KMS-11 (cell line): ENCODE data around the gene DLG5.

Experiments used
- H2AFZ ChIP-seq: fragments of 200-600 bp; sonication (generic); 2 replicates; pipeline ENCODE4 v1.6.1; 2016; ENCODE audit warnings: antibody characterized with exemption, mixed run types, low read depth
- H3K27ac ChIP-seq: fragments of 200-600 bp; sonication (generic); 2 replicates; pipeline ENCODE4 v1.6.1; 2016; ENCODE audit warnings: mild to moderate bottlenecking, mixed run types
- H3K27me3 ChIP-seq: fragments of 200-600 bp; sonication (generic); 2 replicates; pipeline ENCODE4 v1.6.1; 2017; ENCODE audit warnings: mild to moderate bottlenecking, low read depth, mixed run types, moderate library complexity; ENCODE audit not compliant: insufficient read depth
- H3K36me3 ChIP-seq: fragments of 200-600 bp; sonication (generic); 2 replicates; pipeline ENCODE4 v1.6.1; 2017; ENCODE audit warnings: mild to moderate bottlenecking, mixed run types; ENCODE audit not compliant: insufficient read depth
- H3K4me1 ChIP-seq: fragments of 200-600 bp; sonication (generic); 2 replicates; pipeline ENCODE4 v1.6.1; 2016; ENCODE audit warnings: mild to moderate bottlenecking, low read depth, mixed run types; ENCODE audit not compliant: poor library complexity, severe bottlenecking
- H3K4me2 ChIP-seq: fragments of 200-600 bp; sonication (generic); 2 replicates; pipeline ENCODE4 v1.7.0; 2016; ENCODE audit warnings: mild to moderate bottlenecking, mixed run types
- H3K4me3 ChIP-seq: fragments of 200-600 bp; sonication (generic); IDR thresholded peaks from 2 replicates; pipeline ENCODE4 v1.6.1; 2017; ENCODE audit warnings: low read depth, low read length, mixed read lengths; ENCODE audit not compliant: insufficient read depth
- H3K79me2 ChIP-seq: fragments of 200-600 bp; sonication (generic); 2 replicates; pipeline ENCODE4 v1.6.1; 2016; ENCODE audit warnings: low read depth, mixed run types; ENCODE audit not compliant: insufficient read depth
- H3K9ac ChIP-seq: fragments of 200-600 bp; sonication (generic); 2 replicates; pipeline ENCODE4 v1.6.1; 2016; ENCODE audit warnings: mild to moderate bottlenecking, mixed run types
- H4K20me1 ChIP-seq: fragments of 200-600 bp; sonication (generic); 2 replicates; pipeline ENCODE4 v1.6.1; 2016; ENCODE audit warnings: mild to moderate bottlenecking, mixed run types; ENCODE audit not compliant: insufficient read depth
- CTCF ChIP-seq: fragments of 200-600 bp; sonication (generic); conservative IDR thresholded peaks from 2 replicates; pipeline ENCODE4 v1.6.1; 2017; ENCODE audit warnings: low read depth, mild to moderate bottlenecking, antibody characterized with exemption, low read length, moderate library complexity, mixed read lengths

The DLG5 gene

GRCh38 chr10:77850620-77851231 is 75.8 kb downstream of the DLG5 start:
- Histone ChIP-seq H3K4me3 (no peak overlapping the region), H3K4me2 (no peak overlapping the region), H4K20me1 (no peaks in the 10 kb centered on the region), H3K36me3 (no peaks in the 10 kb centered on the region), H3K27me3 (no peaks in the 10 kb centered on the region), H3K27ac (no peak overlapping the region), H2AFZ (no peak overlapping the region), H3K79me2 (no peaks in the 10 kb centered on the region), H3K9ac (no peak overlapping the region), H3K4me1 (peaks cover 14% of the 10 kb centered on the region)
- TF ChIP-seq CTCF = no peak

GRCh38 chr10:77849039-77849664 is 77.4 kb downstream of the DLG5 start:
- peaks cover 14% of the 10 kb centered on the region for H3K4me1 ChIP-seq
- H3K9ac ChIP-seq = no peak overlapping the region
- no peak overlapping the region for H3K4me2 ChIP-seq

GRCh38 chr10:77846718-77847311 is 79.7 kb downstream of the DLG5 start:
- no peaks in the 10 kb centered on the region for H3K27me3 ChIP-seq
- H3K4me2 ChIP-seq = no peak overlapping the region
- no peak overlapping the region for H3K9ac ChIP-seq
- no peaks in the 10 kb centered on the region for H3K79me2 ChIP-seq
- H4K20me1 ChIP-seq = no peaks in the 10 kb centered on the region
- no peak overlapping the region for H3K4me3 ChIP-seq
- H2AFZ ChIP-seq = peak overlapping the region; percentile 61; the same call in 1 of the 2 replicates
- H3K4me1 ChIP-seq = peaks cover 14% of the 10 kb centered on the region
- no peaks in the 10 kb centered on the region for H3K36me3 ChIP-seq
- peak; percentile 89 for TF ChIP-seq CTCF
- no peak overlapping the region for H3K27ac ChIP-seq

More at GRCh38 chr10:77849039-77849664, 77.4 kb downstream of the DLG5 start:
- no peaks in the 10 kb centered on the region for H3K79me2 ChIP-seq
- H2AFZ ChIP-seq = no peak overlapping the region
- no peak for TF ChIP-seq CTCF
- H3K27ac ChIP-seq = no peak overlapping the region
- no peaks in the 10 kb centered on the region for H3K36me3 ChIP-seq
- no peaks in the 10 kb centered on the region for H4K20me1 ChIP-seq
- H3K4me3 ChIP-seq = no peak overlapping the region
- H3K27me3 ChIP-seq = no peaks in the 10 kb centered on the region

- H3K27ac ChIP-seq = no peak overlapping the region
- H3K27me3 ChIP-seq = no peaks in the 10 kb centered on the region
- no peaks in the 10 kb centered on the region for H3K36me3 ChIP-seq
- no peak overlapping the region for H3K4me2 ChIP-seq
- TF ChIP-seq CTCF = no peak
- no peaks in the 10 kb centered on the region for H3K79me2 ChIP-seq
- H3K4me1 ChIP-seq = peaks cover 14% of the 10 kb centered on the region
- no peak overlapping the region for H3K4me3 ChIP-seq
- no peak overlapping the region for H3K9ac ChIP-seq
- H4K20me1 ChIP-seq = no peaks in the 10 kb centered on the region
- H2AFZ ChIP-seq = no peak overlapping the region
Observed at GRCh38 chr10:77845451-77845850, 81.1 kb downstream of the DLG5 start.
